ENCODE results near the gene YOD1.

DNA sequence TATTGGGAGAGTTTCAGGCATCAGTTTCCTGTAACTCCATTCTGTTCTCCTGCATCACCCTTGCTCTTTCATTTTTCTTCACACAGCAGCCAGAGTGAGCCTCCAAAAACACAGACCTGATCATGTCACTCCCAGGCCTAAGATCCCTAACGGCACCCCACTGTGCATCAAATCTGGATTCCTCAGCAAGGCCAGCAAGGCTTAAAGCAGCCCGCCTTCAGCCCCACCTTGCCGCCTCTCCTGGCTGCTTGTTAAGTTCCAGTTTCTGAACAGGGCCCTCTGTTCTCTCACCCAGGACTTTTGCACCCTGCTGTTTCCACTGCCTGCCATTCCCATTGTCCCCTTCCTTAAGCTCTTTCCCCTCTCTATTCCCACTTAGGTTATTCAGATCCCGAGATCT is 47.8 kb downstream of the YOD1 start:
- TF ChIP-seq GATA3 (IDR thresholded peaks at IDR 0.05; ENCODE audit: low read depth, low read length): no peak
- TF ChIP-seq GATA2 (IDR thresholded peaks at IDR 0.05; ENCODE audit: low read depth, low read length): no peak

Data from SH-SY5Y (cell line).